Naive thymus-derived CD4-positive, alpha-beta T cell (primary cell): ENCODE results near the gene BDH1. TPM values are rescaled to one million over a fixed set of nuclear protein-coding genes. Genes with fewer than 3 reads are reported as not detected.
A peak's percentile ranks its signal among the peaks of the same experiment; 100 is the strongest.

Experiments
- ATAC-seq: fragments of 150-1000 bp; cut with Tn5 transposase; 2 replicates; pipeline ENCODE4 v1.10.0; 2021; ENCODE audit warnings: mild to moderate bottlenecking, moderate library complexity
- CTCF ChIA-PET: fragments of 350-600 bp; sonication (Branson Sonifier 250); formaldehyde crosslinking; loops from one replicate; lab custom pipeline; 2021; ENCODE audit warnings: antibody characterized with exemption; lab: Charles Lee
- POLR2A ChIA-PET: fragments of 350-600 bp; sonication (Branson Sonifier 250); formaldehyde crosslinking; loops from one replicate; lab custom pipeline; 2021; ENCODE audit warnings: antibody characterized with exemption, inconsistent platforms; lab: Charles Lee
- DNase-seq, 9 donors: peaks; one replicate each; pipeline versions ENCODE4 v3.0.0 to v3.0.0-alpha.2; 2020 to 2022; ENCODE audit warnings: mixed read lengths in 1 of 9
- H3K27ac ChIP-seq: one replicate; pipeline ENCODE4 v1.7.0; 2013; ENCODE audit warnings: mild to moderate bottlenecking, low read depth, low read length, moderate library complexity
- H3K27me3 ChIP-seq, 2 donors: one replicate each; pipeline ENCODE4 v1.7.0; 2013; ENCODE audit warnings: low read length in 2 of 2, mild to moderate bottlenecking in 2 of 2, moderate library complexity in 2 of 2; ENCODE audit not compliant: control insufficient read depth in 2 of 2, insufficient read depth in 2 of 2
- H3K36me3 ChIP-seq, 3 experiments: 1 replicate in 2 of 3; 2 replicates in 1 of 3; pipeline ENCODE4 v1.7.0; 2013; ENCODE audit warnings: low read length in 3 of 3, mild to moderate bottlenecking in 3 of 3, moderate library complexity in 1 of 3; ENCODE audit not compliant: insufficient read depth in 3 of 3, control insufficient read depth in 2 of 3
- H3K4me1 ChIP-seq, 2 donors: one replicate each; pipeline ENCODE4 v1.7.0; 2013; ENCODE audit warnings: low read length in 2 of 2, mild to moderate bottlenecking in 2 of 2, moderate library complexity in 1 of 2; ENCODE audit not compliant: control insufficient read depth in 2 of 2, insufficient read depth in 2 of 2
- H3K4me3 ChIP-seq: 2 replicates; pipeline ENCODE4 v1.7.0; 2013; ENCODE audit warnings: mild to moderate bottlenecking, low read length
- H3K9me3 ChIP-seq, 3 experiments: 1 replicate in 2 of 3; 2 replicates in 1 of 3; pipeline ENCODE4 v1.7.0; 2013; ENCODE audit warnings: low read length in 3 of 3; ENCODE audit not compliant: control insufficient read depth in 2 of 3
- H3K27ac Mint-ChIP-seq, 9 donors: one replicate each; pipeline ENCODE4 v1.8.0; 2020 to 2022; ENCODE audit warnings: mixed read lengths in 9 of 9, mild to moderate bottlenecking in 8 of 9, moderate library complexity in 5 of 9, inconsistent platforms in 2 of 9
- H3K27me3 Mint-ChIP-seq, 5 donors: one replicate each; pipeline ENCODE4 v1.8.0; 2021 to 2022; ENCODE audit warnings: mixed read lengths in 5 of 5, mild to moderate bottlenecking in 1 of 5
- H3K36me3 Mint-ChIP-seq, 5 donors: one replicate each; pipeline ENCODE4 v1.8.0; 2020 to 2022; ENCODE audit warnings: mixed read lengths in 5 of 5, mild to moderate bottlenecking in 3 of 5, inconsistent platforms in 1 of 5
- H3K4me1 Mint-ChIP-seq, 7 donors: one replicate each; pipeline ENCODE4 v1.8.0; 2020 to 2022; ENCODE audit warnings: mixed read lengths in 7 of 7, mild to moderate bottlenecking in 3 of 7, inconsistent platforms in 1 of 7
- H3K4me3 Mint-ChIP-seq, 10 donors: one replicate each; pipeline ENCODE4 v1.8.0; 2020 to 2022; ENCODE audit warnings: mild to moderate bottlenecking in 10 of 10, mixed read lengths in 10 of 10, moderate library complexity in 6 of 10, inconsistent platforms in 2 of 10
- H3K9me3 Mint-ChIP-seq, 11 donors: one replicate each; pipeline ENCODE4 v1.8.0; 2020 to 2022; ENCODE audit warnings: mixed read lengths in 11 of 11, mild to moderate bottlenecking in 4 of 11, inconsistent platforms in 1 of 11, moderate library complexity in 1 of 11
- intact Hi-C, 2 donors: fragments of 100-400 bp; cut with micrococcal nuclease; formaldehyde crosslinking; loops; one replicate each; pipeline ENCODE4 v1.15.1; 2023
- polyA plus RNA-seq, 2 donors: library from polyadenylated mRNA; unstranded; fragments of 300-500 nt; fragmentation: Illumina TruSeq; gene quantifications; one replicate each; pipeline ENCODE4 v1.2.3, GENCODE V29; 2021
- total RNA-seq, 6 experiments: library from RNA in 5 of 6; stranded (reverse) in 5 of 6; gene quantifications; 1 replicate in 5 of 6; 2 replicates in 1 of 6; pipeline ENCODE4 v1.2.3 and lab custom pipeline; 2021 to 2026

BDH1 gene
- total and polyA plus RNA-seq, 7 experiments from 2014 or later: 31.3 to 105 (median 43.4) TPM

- Mint-ChIP-seq H3K4me3 (no peak overlapping the region), H3K36me3 (peaks cover 13 to 49% (median 27%) of the 10 kb centered on the region in 5 donors), H3K27ac (peak overlapping the region in 2 of 9 donors; percentile 78 to 80), H3K27me3 (no peaks in the 10 kb centered on the region), H3K4me1 (peaks cover 0 to 1% (median 0%) of the 10 kb centered on the region in 7 donors), H3K9me3 (no peaks in the 10 kb centered on the region)
- intact Hi-C loops: no loop called here
- H3K9me3 ChIP-seq: no peaks in the 10 kb centered on the region
- ChIA-PET POLR2A (interaction anchor here (0.6 kb wide), 1 partner anchor 425 kb away, joined by 3 read pairs; no protein-coding TSS in a partner anchor), CTCF (no interaction called here)
- no peak overlapping the region for H3K27ac ChIP-seq
- H3K27me3 ChIP-seq: no peaks in the 10 kb centered on the region
- no peak overlapping the region for H3K4me3 ChIP-seq
- H3K36me3 ChIP-seq: peaks cover 3 to 84% (median 4%) of the 10 kb centered on the region in 3 experiments
- no peaks in the 10 kb centered on the region for H3K4me1 ChIP-seq
- ATAC-seq (no peak), DNase-seq (no peak)
These were observed 28.2 kb downstream of the BDH1 start for GRCh38 chr3:197527569-197527968.

GRCh38 chr3:197525706-197526105 is 30.1 kb downstream of the BDH1 start:
- DNase-seq: no peak
- H3K9me3 Mint-ChIP-seq: no peaks in the 10 kb centered on the region
- Histone ChIP-seq H3K36me3 (peaks cover 0 to 80% (median 4%) of the 10 kb centered on the region in 3 experiments), H3K27ac (no peak overlapping the region), H3K27me3 (no peaks in the 10 kb centered on the region), H3K4me1 (no peaks in the 10 kb centered on the region), H3K4me3 (no peak overlapping the region), H3K9me3 (no peaks in the 10 kb centered on the region)
- no peak for ATAC-seq
- POLR2A ChIA-PET: no interaction called here
- peak overlapping the region in 1 of 9 donors; percentile 66 for H3K27ac Mint-ChIP-seq
- H3K27me3 Mint-ChIP-seq: no peaks in the 10 kb centered on the region
- CTCF ChIA-PET: interaction anchor here (0.6 kb wide), 1 partner anchor 99 kb away, joined by 4 read pairs; no protein-coding TSS in a partner anchor
- peaks cover 0 to 11% (median 0%) of the 10 kb centered on the region in 7 donors for H3K4me1 Mint-ChIP-seq
- intact Hi-C loops: no loop called here
- H3K4me3 Mint-ChIP-seq: no peak overlapping the region
- peaks cover 12 to 51% (median 27%) of the 10 kb centered on the region in 5 donors for H3K36me3 Mint-ChIP-seq

- ChIA-PET POLR2A (no interaction called here), CTCF (no interaction called here)
- H3K27ac Mint-ChIP-seq: no peak overlapping the region
These were observed 31.6 kb downstream of the BDH1 start for GRCh38 chr3:197524128-197524527.

GRCh38 chr3:197523526-197523925 is 32.2 kb downstream of the BDH1 start:
- peaks cover 0 to 6% (median 4%) of the 10 kb centered on the region in 11 donors for H3K9me3 Mint-ChIP-seq
- Histone ChIP-seq H3K36me3 (peaks cover 0 to 67% (median 0%) of the 10 kb centered on the region in 3 experiments), H3K27ac (no peak overlapping the region), H3K4me1 (no peaks in the 10 kb centered on the region), H3K4me3 (no peak overlapping the region), H3K9me3 (no peaks in the 10 kb centered on the region), H3K27me3 (no peaks in the 10 kb centered on the region)
- H3K27ac Mint-ChIP-seq: peak overlapping the region in 1 of 9 donors; percentile 59
- intact Hi-C loops: no loop called here
- H3K27me3 Mint-ChIP-seq: no peaks in the 10 kb centered on the region
- ChIA-PET POLR2A (no interaction called here), CTCF (no interaction called here)
- peaks cover 16 to 42% (median 27%) of the 10 kb centered on the region in 5 donors for H3K36me3 Mint-ChIP-seq
- H3K4me1 Mint-ChIP-seq: peaks cover 4 to 17% (median 4%) of the 10 kb centered on the region in 7 donors
- H3K4me3 Mint-ChIP-seq: peak overlapping the region in 1 of 10 donors; percentile 38
- ATAC-seq (no peak), DNase-seq (no peak)

More at GRCh38 chr3:197524128-197524527, 31.6 kb downstream of the BDH1 start:
- no peaks in the 10 kb centered on the region for H3K27me3 ChIP-seq
- Mint-ChIP-seq H3K4me3 (no peak overlapping the region), H3K27me3 (no peaks in the 10 kb centered on the region), H3K36me3 (peaks cover 13 to 44% (median 24%) of the 10 kb centered on the region in 5 donors), H3K4me1 (peaks cover under 1 to 13% (median 2%) of the 10 kb centered on the region in 7 donors), H3K9me3 (peaks cover 0 to 2% (median under 1%) of the 10 kb centered on the region in 11 donors)
- intact Hi-C loops: no loop called here
- H3K9me3 ChIP-seq: no peaks in the 10 kb centered on the region
- ATAC-seq (no peak), DNase-seq (no peak)
- H3K36me3 ChIP-seq: peaks cover 0 to 73% (median 0%) of the 10 kb centered on the region in 3 experiments
- H3K4me1 ChIP-seq: no peaks in the 10 kb centered on the region
- no peak overlapping the region for H3K27ac ChIP-seq
- no peak overlapping the region for H3K4me3 ChIP-seq

- ChIA-PET CTCF (no interaction called here), POLR2A (no interaction called here)
These were observed 32.8 kb downstream of the BDH1 start for GRCh38 chr3:197522881-197523441.

GRCh38 chr3:197522183-197522715 is 33.5 kb downstream of the BDH1 start:
- H3K4me1 ChIP-seq: no peaks in the 10 kb centered on the region
- no peak overlapping the region for H3K27ac ChIP-seq
- DNase-seq (no peak), ATAC-seq (no peak)
- Mint-ChIP-seq H3K27ac (peak overlapping the region in 7 of 9 donors; percentile 43 to 77 (median 68)), H3K4me1 (peaks cover 4 to 17% (median 4%) of the 10 kb centered on the region in 7 donors), H3K36me3 (peaks cover 12 to 32% (median 18%) of the 10 kb centered on the region in 5 donors), H3K27me3 (no peaks in the 10 kb centered on the region), H3K9me3 (peaks cover 0 to 6% (median 4%) of the 10 kb centered on the region in 11 donors), H3K4me3 (no peak overlapping the region)
- ChIA-PET POLR2A (no interaction called here), CTCF (no interaction called here)
- H3K36me3 ChIP-seq: peaks cover 0 to 54% (median 0%) of the 10 kb centered on the region in 3 experiments
- H3K4me3 ChIP-seq: no peak overlapping the region
- intact Hi-C loops: no loop called here
- no peaks in the 10 kb centered on the region for H3K27me3 ChIP-seq
- H3K9me3 ChIP-seq: no peaks in the 10 kb centered on the region

More at GRCh38 chr3:197522881-197523441, 32.8 kb downstream of the BDH1 start:
- H3K27me3 ChIP-seq: no peaks in the 10 kb centered on the region
- Mint-ChIP-seq H3K27ac (no peak overlapping the region), H3K4me3 (no peak overlapping the region), H3K36me3 (peaks cover 12 to 36% (median 23%) of the 10 kb centered on the region in 5 donors), H3K9me3 (peaks cover 0 to 6% (median 4%) of the 10 kb centered on the region in 11 donors), H3K4me1 (peaks cover 4 to 17% (median 4%) of the 10 kb centered on the region in 7 donors), H3K27me3 (no peaks in the 10 kb centered on the region)
- intact Hi-C loops: no loop called here
- H3K36me3 ChIP-seq: peaks cover 0 to 61% (median 0%) of the 10 kb centered on the region in 3 experiments
- no peak for ATAC-seq
- H3K27ac ChIP-seq: no peak overlapping the region
- DNase-seq: no peak
- H3K4me1 ChIP-seq: no peaks in the 10 kb centered on the region
- no peaks in the 10 kb centered on the region for H3K9me3 ChIP-seq
- no peak overlapping the region for H3K4me3 ChIP-seq
